Measurements from ENCODE around the gene BAIAP3. TPM values are rescaled to one million over a fixed set of nuclear protein-coding genes. Genes with fewer than 3 reads are reported as not detected.

The BAIAP3 gene
- total and polyA plus RNA-seq, 2 of the 8 experiments (the other 6 are each of a cell fraction or from before 2014, with no cell fraction given): 2.9 to 6.8 TPM

DNA sequence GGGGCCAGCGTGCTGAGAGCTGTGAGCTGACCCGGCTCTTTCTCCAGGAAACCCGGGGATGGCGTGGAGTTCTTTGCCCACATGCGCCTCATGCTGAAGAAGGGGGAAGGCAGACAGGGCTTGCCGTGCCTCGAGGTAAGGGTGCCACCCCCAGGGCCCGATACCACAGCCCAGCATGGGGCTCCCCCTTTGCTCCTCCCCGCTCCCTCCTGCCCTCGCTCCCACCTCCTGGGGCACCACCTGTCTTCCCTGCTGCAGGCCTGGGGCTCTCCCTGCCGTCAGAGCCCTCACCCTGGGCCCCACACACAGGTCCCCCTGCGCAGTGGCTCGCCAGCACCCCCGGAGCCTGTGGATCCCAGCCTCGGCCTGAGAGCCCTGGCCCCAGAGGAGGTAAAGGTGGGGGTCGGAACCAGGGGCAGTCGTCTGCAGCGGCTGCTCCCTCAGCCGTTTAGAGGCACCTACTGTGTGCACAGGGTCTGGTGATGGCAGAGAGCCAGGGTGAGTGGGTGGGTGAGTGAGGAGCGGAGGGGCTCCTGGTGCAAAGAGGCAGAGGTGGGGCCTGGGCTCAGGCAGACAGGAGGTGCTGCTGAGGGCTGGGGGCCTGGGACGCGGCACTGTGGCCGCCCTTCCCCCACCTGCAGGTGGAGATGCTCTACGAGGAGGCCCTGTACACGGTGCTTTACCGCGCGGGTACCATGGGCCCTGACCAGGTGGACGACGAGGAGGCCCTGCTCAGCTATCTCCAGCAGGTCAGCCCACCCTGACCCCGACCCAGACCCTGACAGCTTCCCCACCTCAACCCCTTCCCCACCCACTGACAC lies 5.6 kb downstream of the BAIAP3 start:
- FAIRE-seq: no peak
- TF ChIP-seq E2F6 (IDR thresholded peaks at IDR 0.05) (0 out of 2 replicates have a peak, but pooled peaks have one; percentile 0), JUN (IDR thresholded peaks at IDR 0.05; ENCODE audit: low read depth, low read length) (no peak)
- peaks cover 0 to 13% (median 4%) of the 10 kb centered on the region in 4 experiments; a peak in 4 of 7 replicates for H3K4me1 ChIP-seq (replicated peaks in 1 of 4; ENCODE audit: control insufficient read depth in 3 of 4, insufficient read depth in 4 of 4, low read length in 3 of 4)
- no peak overlapping the region for H2BK5ac ChIP-seq (ENCODE audit: low read depth, low read length)
- H3K4me3 ChIP-seq (ENCODE audit: extremely low read depth in 1 of 4, insufficient read depth in 2 of 4, low read depth in 3 of 4, low read length in 4 of 4): no peak overlapping the region
- H4K8ac ChIP-seq (ENCODE audit: extremely low read depth, insufficient read depth, low read length): peak overlapping the region; percentile 25; the same call in 1 of the 2 replicates
- H3K79me2 ChIP-seq (ENCODE audit: control insufficient read depth in 1 of 2, insufficient read depth in 2 of 2, low read length in 2 of 2): no peaks in the 10 kb centered on the region
- 0 out of 2 replicates have a peak overlapping the region, but pooled peaks have one; percentile 27 for H2BK12ac ChIP-seq (ENCODE audit: low read depth, low read length)
- H3K27me3 ChIP-seq (replicated peaks in 1 of 4; ENCODE audit: control insufficient read depth in 3 of 4, extremely low read depth in 1 of 4, insufficient read depth in 3 of 4, low read length in 3 of 4): peaks cover 14 to 35% (median 24%) of the 10 kb centered on the region in 4 experiments
- peaks cover 7 to 23% of the 10 kb centered on the region in 2 experiments for H4K20me1 ChIP-seq (replicated peaks in 1 of 2; ENCODE audit: control insufficient read depth in 1 of 2, insufficient read depth in 2 of 2, low read length in 2 of 2)
- H3K36me3 ChIP-seq (ENCODE audit: control insufficient read depth in 2 of 4, insufficient read depth in 4 of 4, low read length in 3 of 4): no peaks in the 10 kb centered on the region
- H3K18ac ChIP-seq (ENCODE audit: extremely low read depth, low read length): no peak overlapping the region
- H3K9me3 ChIP-seq (ENCODE audit: insufficient read depth in 2 of 2, low read depth in 1 of 2, low read length in 1 of 2): no peaks in the 10 kb centered on the region
- 72% methylated on average over 15 of the region's 31 CpGs; no CpG with 5 or more reads in 1 of the 2 experiments for WGBS, 2 experiments (ENCODE audit: extremely low coverage in 1 of 2, insufficient coverage in 1 of 2, insufficient read length in 1 of 2, insufficient replicate concordance in 2 of 2, low coverage in 1 of 2, low lambda C conversion rate in 2 of 2, missing lambda C conversion rate in 1 of 2)
- no peak overlapping the region for H4K5ac ChIP-seq (ENCODE audit: insufficient read length, low read depth, low read length)
- no peaks in the 10 kb centered on the region for H3K79me1 ChIP-seq (ENCODE audit: low read depth, low read length)
- H4K91ac ChIP-seq (replicated peaks; ENCODE audit: insufficient read length, low read length): no peak overlapping the region
- H3K4me2 ChIP-seq (ENCODE audit: insufficient read depth in 1 of 2, low read depth in 2 of 2, low read length in 2 of 2): no peak overlapping the region
- peaks cover 4% of the 10 kb centered on the region; the same call in 1 of the 2 replicates for H3K23me2 ChIP-seq (ENCODE audit: low read depth, low read length)
- H3K4ac ChIP-seq (replicated peaks; ENCODE audit: insufficient read length, low read depth, low read length): no peak overlapping the region
- CTCF ChIA-PET (ENCODE audit: partially characterized antibody): interaction anchor here (0.6 to 5.2 kb wide), 7 partner anchors 9 to 739 kb away, joined by 3 to 43 read pairs (median 3); no protein-coding TSS in a partner anchor
- no peak overlapping the region for H3K14ac ChIP-seq (ENCODE audit: insufficient read length)
- H2AFZ ChIP-seq (ENCODE audit: low read length): no peak overlapping the region
- POLR2A ChIA-PET (ENCODE audit: partially characterized antibody): no interaction called here
- no peak overlapping the region for H2BK20ac ChIP-seq (ENCODE audit: low read length)
- no peak overlapping the region for H2AK5ac ChIP-seq (ENCODE audit: low read depth, low read length)
- H3K9ac ChIP-seq (replicated peaks in 1 of 4; ENCODE audit: extremely low read depth in 1 of 4, low read depth in 3 of 4, low read length in 3 of 4): no peak overlapping the region
- no peak overlapping the region for H2BK120ac ChIP-seq (replicated peaks; ENCODE audit: low read depth, low read length)
- no peak for DNase-seq (ENCODE audit: low read depth in 1 of 2, low spot score in 2 of 2)
- H3K23ac ChIP-seq (ENCODE audit: insufficient read length): no peak overlapping the region
- H3K56ac ChIP-seq (replicated peaks; ENCODE audit: insufficient read length, low read depth, low read length): no peak overlapping the region
- H3K27ac ChIP-seq (ENCODE audit: low read depth, low read length): no peak overlapping the region
- no peak overlapping the region for H2BK15ac ChIP-seq (ENCODE audit: low read length)
